Activated T-cell treated with anti-CD3 and anti-CD28 coated beads, Interleukin-2, amount 50 U/mL, for 4 hours (primary cell): ENCODE results near the gene SLC39A5. TPM values are rescaled to one million over a fixed set of nuclear protein-coding genes. Genes with fewer than 3 reads are reported as not detected.
"Not testable (repeated sequence)": the region's sequence is repeated elsewhere in the genome, so short reads cannot be mapped to it uniquely, and the experiment has no call there.

Source experiments
- ATAC-seq, 2 donors: fragments of 200-7000 bp; cut with Tn5 transposase; one replicate each; pipeline ENCODE4 v1.10.0; 2021
- DNase-seq: peaks from one replicate; pipeline ENCODE4 v3.0.0-alpha.2; 2020
- H3K27me3 Mint-ChIP-seq: one replicate; pipeline ENCODE4 v1.8.0; 2021; ENCODE audit warnings: low read depth, mixed read lengths
- H3K36me3 Mint-ChIP-seq: one replicate; pipeline ENCODE4 v1.8.0; 2022; ENCODE audit warnings: mixed read lengths; ENCODE audit not compliant: insufficient read depth
- H3K4me1 Mint-ChIP-seq: one replicate; pipeline ENCODE4 v1.8.0; 2021; ENCODE audit warnings: low read depth, mixed read lengths
- H3K4me3 Mint-ChIP-seq: one replicate; pipeline ENCODE4 v1.8.0; 2021; ENCODE audit warnings: mild to moderate bottlenecking, moderate library complexity, mixed read lengths
- H3K9me3 Mint-ChIP-seq: one replicate; pipeline ENCODE4 v1.8.0; 2021; ENCODE audit warnings: mixed read lengths
- total RNA-seq, 3 donors: library from RNA; stranded (reverse); gene quantifications; one replicate each; pipeline ENCODE4 v1.2.1, GENCODE V29; 2021

The SLC39A5 gene
- total RNA-seq, 3 donors from 2014 or later: 0.53 to 0.84 (median 0.79) TPM

DNA sequence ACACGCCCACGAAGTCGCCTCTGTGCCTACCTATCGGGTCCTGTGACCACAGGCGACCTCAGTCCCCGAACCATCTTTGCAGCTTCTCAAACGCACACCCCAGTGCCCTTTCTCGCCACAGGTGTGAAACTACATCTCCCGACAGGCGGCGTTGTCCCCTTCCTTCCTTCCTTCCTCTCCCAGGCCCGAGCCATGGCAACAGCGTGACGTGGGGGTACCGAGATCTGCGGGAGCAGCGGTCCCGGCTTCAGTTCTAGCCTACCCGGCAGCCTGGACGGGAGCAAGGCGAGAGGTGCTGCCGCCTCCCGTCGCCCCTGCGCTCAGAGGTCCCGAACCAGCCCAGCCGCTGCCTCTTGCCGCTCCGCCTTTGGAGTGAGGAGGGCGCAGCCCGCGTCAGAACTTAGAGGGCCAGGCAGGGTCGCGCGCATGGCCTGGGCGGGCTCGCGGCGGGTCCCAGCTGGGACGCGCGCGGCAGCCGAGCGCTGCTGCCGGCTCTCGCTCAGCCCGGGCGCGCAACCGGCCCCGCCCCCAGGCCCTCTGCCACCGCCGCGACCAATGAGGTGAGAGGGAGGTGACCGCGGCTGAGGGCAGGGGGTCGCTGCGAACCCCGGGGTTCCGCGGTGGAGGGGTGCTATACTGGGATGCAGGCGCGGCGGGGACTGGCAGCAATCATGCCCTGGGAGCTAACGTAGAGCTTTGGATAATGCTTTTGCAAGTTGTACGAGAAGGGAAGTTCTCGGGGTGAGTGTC is 37.0 kb downstream of the SLC39A5 start, which contains the start of gene COQ10A:
COQ10A (plus strand) TSS at position 250 of the 750 bp plus-strand sequence; CDS start at position 427, 177 bp downstream.
- ATAC-seq (peak; percentile 93), DNase-seq (peak; percentile 86)
- H3K9me3 Mint-ChIP-seq: no peaks in the 10 kb centered on the region
- peaks cover 15% of the 10 kb centered on the region for H3K4me1 Mint-ChIP-seq
- no peaks in the 10 kb centered on the region for H3K27me3 Mint-ChIP-seq
- H3K36me3 Mint-ChIP-seq: peaks cover 12% of the 10 kb centered on the region
- H3K4me3 Mint-ChIP-seq: peak within 1 kb of the TSS; percentile 88

DNA sequence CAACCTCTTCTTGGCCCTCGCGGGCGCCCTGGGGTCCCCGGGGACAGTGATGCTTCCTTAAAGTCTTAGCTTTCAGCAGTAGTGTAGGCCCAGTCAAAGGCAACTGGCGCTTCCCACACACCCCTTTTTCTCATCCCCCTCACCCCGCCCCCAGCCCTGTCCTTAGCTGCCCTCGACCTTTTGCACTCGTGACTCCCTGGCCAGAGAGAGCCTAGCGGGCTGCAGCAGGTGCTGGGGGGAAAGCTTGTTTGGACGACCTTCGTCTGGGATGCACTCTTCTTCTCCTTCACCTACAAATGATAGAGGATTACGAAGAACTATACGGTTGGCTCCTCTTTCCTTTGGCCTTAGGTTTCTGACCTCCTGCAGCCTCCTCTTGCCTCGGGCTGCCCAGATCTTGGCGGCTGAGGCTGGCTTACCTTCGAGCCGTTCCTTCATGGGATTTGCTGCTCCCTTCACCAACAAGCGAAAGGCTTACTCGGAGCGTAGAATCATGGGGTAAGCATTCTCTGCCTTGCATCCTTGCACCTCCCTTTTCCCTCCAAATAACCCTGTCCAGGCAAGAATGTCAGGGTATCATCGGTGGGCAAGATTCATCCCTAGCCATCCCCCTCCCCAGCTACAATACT is 37.7 kb downstream of the SLC39A5 start:
- ATAC-seq: peak in 1 of 2 donors; percentile 0
- H3K36me3 Mint-ChIP-seq: peaks cover 16% of the 10 kb centered on the region
- no peaks in the 10 kb centered on the region for H3K9me3 Mint-ChIP-seq
- H3K4me3 Mint-ChIP-seq: peak overlapping the region; percentile 88
- H3K27me3 Mint-ChIP-seq: no peaks in the 10 kb centered on the region
- DNase-seq: no peak
- peaks cover 15% of the 10 kb centered on the region for H3K4me1 Mint-ChIP-seq

DNA sequence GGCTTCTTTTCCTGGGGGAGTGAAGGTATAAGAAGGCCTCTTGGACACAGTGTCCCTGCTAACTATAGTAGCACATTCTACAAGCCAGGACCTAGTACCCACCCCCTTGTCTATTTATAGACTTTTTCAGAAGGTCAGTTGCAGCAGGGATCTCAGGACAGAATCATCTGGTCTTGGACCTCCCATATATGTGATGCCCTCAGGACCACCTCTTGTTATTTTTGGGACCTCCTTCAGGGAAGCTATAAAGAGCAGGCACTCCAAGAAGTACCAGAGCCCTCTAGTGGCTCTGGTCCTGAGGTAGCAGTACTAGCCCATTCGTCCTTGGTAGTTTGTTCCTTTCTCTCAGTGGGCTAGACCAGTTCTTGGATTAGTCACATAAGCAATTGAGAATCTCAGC is 41.2 kb downstream of the SLC39A5 start:
- no peak overlapping the region for H3K4me3 Mint-ChIP-seq

DNA sequence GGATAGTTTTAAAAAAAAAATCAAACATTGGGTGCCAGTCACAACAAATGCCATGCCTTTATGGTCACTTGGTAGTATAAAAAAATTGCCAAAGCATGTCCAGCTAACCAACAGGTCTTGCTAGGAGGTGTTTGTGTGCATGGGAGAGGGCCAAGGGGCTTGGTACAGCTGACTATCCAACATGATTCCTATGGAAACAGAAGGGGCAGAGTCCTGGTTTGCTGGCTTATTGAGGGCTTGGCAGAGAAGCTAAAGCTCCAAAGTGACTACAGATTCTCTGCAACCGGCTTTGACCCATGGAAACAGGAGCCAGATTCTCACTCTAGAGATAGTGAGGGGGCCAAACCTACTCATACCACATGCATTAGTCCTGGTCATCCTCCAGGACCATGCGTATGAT is 42.6 kb downstream of the SLC39A5 start:
- not testable (repeated sequence) for H3K4me3 Mint-ChIP-seq, H3K4me1 Mint-ChIP-seq, H3K9me3 Mint-ChIP-seq, DNase-seq, H3K27me3 Mint-ChIP-seq, ATAC-seq
- peaks cover 39% of the 10 kb centered on the region for H3K36me3 Mint-ChIP-seq

More for the DNA sequence above, 41.2 kb downstream of the SLC39A5 start:
- ATAC-seq: no peak
- H3K36me3 Mint-ChIP-seq: peaks cover 35% of the 10 kb centered on the region
- no peak for DNase-seq
- H3K9me3 Mint-ChIP-seq: no peaks in the 10 kb centered on the region
- H3K27me3 Mint-ChIP-seq: no peaks in the 10 kb centered on the region
- H3K4me1 Mint-ChIP-seq: peaks cover 15% of the 10 kb centered on the region

DNA sequence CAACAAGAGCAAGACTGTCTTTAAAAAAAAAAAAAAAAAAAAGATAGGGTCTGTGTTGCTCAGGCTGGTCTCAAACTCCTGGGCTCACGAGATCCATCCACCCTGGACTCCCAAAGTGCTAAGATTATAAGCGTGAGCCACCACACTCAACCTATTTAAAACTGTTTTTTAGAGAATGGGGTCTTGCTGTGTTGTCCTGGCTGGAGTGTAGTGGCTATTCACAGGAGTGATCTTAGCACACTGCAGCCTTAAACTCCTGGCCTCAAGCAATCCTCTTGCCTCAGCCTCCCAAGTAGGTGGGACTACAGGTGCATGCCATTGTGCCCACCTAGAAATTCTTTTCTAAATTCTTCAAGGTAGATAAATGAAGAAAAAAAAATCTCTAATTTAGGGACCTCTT is 44.4 kb downstream of the SLC39A5 start:
- Mint-ChIP-seq H3K4me3 (no peak overlapping the region), H3K27me3 (no peaks in the 10 kb centered on the region), H3K36me3 (peaks cover 42% of the 10 kb centered on the region), H3K9me3 (no peaks in the 10 kb centered on the region), H3K4me1 (no peaks in the 10 kb centered on the region)
- ATAC-seq (no peak), DNase-seq (no peak)

DNA sequence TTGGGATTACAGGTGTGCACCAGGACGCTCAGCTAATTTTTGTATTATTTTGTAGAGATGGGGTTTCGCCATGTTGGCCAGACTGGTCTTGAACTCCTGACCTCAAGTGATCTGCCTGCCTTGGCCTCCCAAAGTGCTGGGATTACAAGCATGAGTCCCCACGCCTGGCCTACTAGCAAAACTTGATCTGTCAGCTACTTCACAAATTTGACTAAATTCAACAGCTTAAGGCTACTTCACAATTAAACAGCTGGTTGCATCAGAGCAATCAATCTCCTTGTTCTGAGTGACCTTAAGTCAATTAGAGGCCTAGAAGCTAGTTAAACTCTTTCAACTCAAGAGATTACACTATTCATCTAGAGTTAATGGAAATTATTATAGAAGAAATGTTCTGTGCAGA is 49.1 kb downstream of the SLC39A5 start:
- H3K36me3 Mint-ChIP-seq: peaks cover 45% of the 10 kb centered on the region
- ATAC-seq (no peak), DNase-seq (no peak)

DNA sequence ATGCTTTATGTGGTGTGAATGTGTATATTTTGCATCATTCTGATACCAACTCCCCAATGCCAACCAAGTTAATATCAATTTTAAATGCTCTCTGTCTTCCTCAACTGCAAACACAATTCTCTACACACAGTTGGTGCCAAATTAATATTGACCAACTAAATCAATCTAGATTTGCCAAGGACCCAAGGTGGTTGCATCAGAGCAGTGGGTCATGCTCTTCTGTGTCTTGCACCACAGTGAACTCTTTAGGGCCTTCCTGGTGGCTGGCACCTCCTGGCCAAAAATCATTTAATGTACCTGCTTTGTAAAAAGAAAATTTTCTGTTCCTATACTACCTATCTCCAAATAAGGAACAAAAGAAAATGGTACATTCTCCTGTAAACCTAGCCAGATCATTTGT is 51.0 kb downstream of the SLC39A5 start:
- Mint-ChIP-seq H3K36me3 (peaks cover 41% of the 10 kb centered on the region), H3K27me3 (no peaks in the 10 kb centered on the region), H3K9me3 (no peaks in the 10 kb centered on the region), H3K4me3 (no peak overlapping the region), H3K4me1 (no peaks in the 10 kb centered on the region)
- DNase-seq (no peak), ATAC-seq (no peak)

More for the DNA sequence above, 49.1 kb downstream of the SLC39A5 start:
- H3K4me1 Mint-ChIP-seq: no peaks in the 10 kb centered on the region
- no peaks in the 10 kb centered on the region for H3K9me3 Mint-ChIP-seq
- no peak overlapping the region for H3K4me3 Mint-ChIP-seq
- no peaks in the 10 kb centered on the region for H3K27me3 Mint-ChIP-seq

DNA sequence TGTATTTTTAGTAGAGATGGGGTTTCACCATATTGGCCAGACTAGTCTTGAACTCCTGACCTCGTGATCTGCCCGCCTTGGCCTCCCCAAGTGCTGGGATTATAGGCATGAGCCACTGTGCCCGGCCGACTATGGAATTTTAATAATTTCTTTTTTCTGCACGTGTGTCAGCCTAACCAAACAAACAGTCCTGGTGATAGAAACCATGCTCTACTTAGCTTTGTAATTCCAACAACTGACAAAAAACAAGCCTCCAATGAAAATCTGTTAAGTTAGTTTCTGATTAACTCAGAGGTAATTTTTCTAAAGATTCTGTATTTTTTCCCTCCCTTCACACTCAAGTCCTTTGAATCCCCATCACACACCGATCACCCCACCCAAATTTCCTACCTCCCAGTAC is 52.2 kb downstream of the SLC39A5 start:
- no peak for ATAC-seq
- Mint-ChIP-seq H3K4me1 (no peaks in the 10 kb centered on the region), H3K9me3 (no peaks in the 10 kb centered on the region), H3K36me3 (peaks cover 44% of the 10 kb centered on the region), H3K27me3 (no peaks in the 10 kb centered on the region), H3K4me3 (no peak overlapping the region)
- no peak for DNase-seq

DNA sequence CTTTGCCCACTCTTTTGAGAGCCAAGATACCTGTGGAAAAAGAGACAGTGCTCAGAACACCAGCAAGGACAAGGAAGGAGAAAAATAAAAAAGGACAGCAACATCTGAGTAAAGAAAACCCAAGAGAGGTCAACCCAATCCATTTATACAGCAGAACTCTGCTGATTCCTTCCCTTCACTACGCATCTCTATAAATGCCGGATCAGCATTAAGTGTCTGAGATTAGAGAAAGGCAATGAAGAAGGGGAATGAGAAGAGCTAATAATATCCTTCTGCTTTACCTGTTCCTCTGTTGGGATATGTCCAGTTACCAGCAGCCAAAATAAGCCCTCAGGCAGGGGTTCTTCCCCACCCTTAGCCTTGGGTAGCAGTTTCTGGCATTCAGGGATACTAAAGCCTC is 52.7 kb downstream of the SLC39A5 start:
- peaks cover 44% of the 10 kb centered on the region for H3K36me3 Mint-ChIP-seq
- H3K9me3 Mint-ChIP-seq: no peaks in the 10 kb centered on the region
- H3K27me3 Mint-ChIP-seq: no peaks in the 10 kb centered on the region
- no peaks in the 10 kb centered on the region for H3K4me1 Mint-ChIP-seq
- DNase-seq (no peak), ATAC-seq (no peak)
- H3K4me3 Mint-ChIP-seq: no peak overlapping the region

DNA sequence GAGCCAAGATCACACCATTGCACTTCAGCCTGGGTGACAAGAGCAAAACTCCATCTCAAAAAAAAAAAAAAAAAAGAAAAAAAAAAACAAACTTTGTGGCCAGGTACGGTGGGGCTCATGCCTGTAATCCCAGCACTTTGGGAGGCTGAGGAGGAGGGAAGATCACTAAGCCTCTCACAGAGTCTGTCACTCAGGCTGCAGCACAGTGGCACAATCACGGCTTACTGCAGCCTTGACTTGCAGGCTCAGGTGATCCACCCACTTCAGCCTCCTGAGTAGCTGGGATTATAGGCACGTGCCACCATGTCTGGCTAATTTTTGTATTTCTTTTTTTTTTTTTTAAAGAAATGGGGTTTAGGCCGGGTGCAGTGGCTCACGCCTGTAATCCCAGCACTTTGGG is 54.4 kb downstream of the SLC39A5 start:
- H3K9me3 Mint-ChIP-seq, ATAC-seq, DNase-seq, H3K4me3 Mint-ChIP-seq, H3K4me1 Mint-ChIP-seq, H3K27me3 Mint-ChIP-seq: not testable (repeated sequence)
- peaks cover 40% of the 10 kb centered on the region for H3K36me3 Mint-ChIP-seq

DNA sequence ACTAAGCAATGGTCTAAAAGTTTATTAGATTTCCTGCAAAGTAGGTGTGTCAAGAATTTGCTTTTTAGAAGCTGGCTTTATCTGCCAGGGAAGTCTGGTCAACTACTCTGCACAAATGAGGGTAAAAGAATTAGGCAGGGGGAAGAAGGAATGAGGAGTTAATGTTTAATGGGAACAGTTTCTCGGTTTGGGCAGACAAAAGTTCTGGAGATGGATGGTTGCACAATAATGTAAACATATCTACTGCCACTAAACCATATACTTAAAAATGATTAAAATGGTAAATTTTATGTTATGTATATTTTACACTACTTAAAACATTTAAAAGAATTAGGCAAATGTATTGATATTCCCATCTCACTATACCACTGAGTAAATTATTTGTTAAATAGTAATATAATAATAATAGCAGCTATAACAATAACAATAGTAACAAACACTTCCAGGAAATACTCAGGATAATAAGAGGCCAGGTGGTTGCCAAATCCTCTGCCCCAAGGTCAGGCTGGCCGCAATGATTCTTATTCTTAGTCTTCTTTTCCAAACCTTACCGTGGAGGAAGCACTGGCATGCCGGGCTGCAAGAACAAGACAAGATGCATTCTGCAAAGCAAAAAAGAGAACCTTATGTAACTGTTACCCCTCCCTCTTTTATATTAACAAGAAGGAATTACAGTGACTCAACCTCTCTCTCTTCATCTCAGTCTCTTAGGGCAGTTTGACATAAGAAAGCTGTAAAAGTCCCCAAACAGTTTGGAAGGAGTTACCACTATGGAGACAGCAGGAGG is 56.4 kb downstream of the SLC39A5 start:
- no peak for ATAC-seq
- DNase-seq: no peak

More for the DNA sequence above, 56.4 kb downstream of the SLC39A5 start:
- Mint-ChIP-seq H3K4me1 (peaks cover 12% of the 10 kb centered on the region), H3K27me3 (no peaks in the 10 kb centered on the region), H3K36me3 (peaks cover 44% of the 10 kb centered on the region), H3K4me3 (no peak overlapping the region), H3K9me3 (no peaks in the 10 kb centered on the region)

Other genes with a start within 250 kb of the SLC39A5 start
- gene SUOX, start 232.8 kb upstream of the SLC39A5 start, total RNA-seq: 1 to 10 TPM in 2 of 3 donors, under 1 TPM in 1; 0.68 to 1.3 (median 1.2) TPM
- gene IKZF4, start 209.0 kb upstream of the SLC39A5 start, total RNA-seq: 10 to 100 TPM in 2 of 3 donors, 1 to 10 TPM in 1; 9.4 to 14.6 (median 10.5) TPM
- 100 to 1,000 TPM in 2 of 3 donors, 10 to 100 TPM in 1; 73.1 to 118 (median 110) TPM for gene RPS26, start 188.1 kb upstream of the SLC39A5 start, total RNA-seq
- 1 to 10 TPM in 1 of 3 donors, under 1 TPM in 2; 0.48 to 1.6 (median 0.63) TPM for gene ERBB3, start 149.9 kb upstream of the SLC39A5 start, total RNA-seq
- 100 to 1,000 TPM; 538 to 590 (median 573) TPM for gene PA2G4, start 125.5 kb upstream of the SLC39A5 start, total RNA-seq
- 1,000 to 10,000 TPM; 3,827 to 4,080 (median 3,837) TPM for gene RPL41, start 113.4 kb upstream of the SLC39A5 start, total RNA-seq
- gene ZC3H10, start 111.8 kb upstream of the SLC39A5 start, total RNA-seq: 1 to 10 TPM; 7.4 to 8.3 (median 8.2) TPM
- gene ESYT1, start 101.8 kb upstream of the SLC39A5 start, total RNA-seq: 100 to 1,000 TPM in 2 of 3 donors, 10 to 100 TPM in 1; 95.9 to 113 (median 106) TPM
- 10 to 100 TPM; 30.3 to 34.5 (median 30.8) TPM for gene MYL6B, start 77.5 kb upstream of the SLC39A5 start, total RNA-seq
- gene MYL6, start 71.7 kb upstream of the SLC39A5 start, total RNA-seq: 100 to 1,000 TPM; 684 to 725 (median 686) TPM
- gene SMARCC2, start 40.6 kb upstream of the SLC39A5 start, total RNA-seq: 10 to 100 TPM; 85.7 to 92.9 (median 86.4) TPM
- 10 to 100 TPM; 39.3 to 45.6 (median 40.1) TPM for gene RNF41, start 8.1 kb upstream of the SLC39A5 start, total RNA-seq
- gene NABP2, start 5.7 kb upstream of the SLC39A5 start, total RNA-seq: 100 to 1,000 TPM in 1 of 3 donors, 10 to 100 TPM in 2; 92.7 to 103 (median 98.9) TPM
- gene ANKRD52, start 28.3 kb downstream of the SLC39A5 start, total RNA-seq: 10 to 100 TPM; 60.8 to 70.3 (median 67.5) TPM
- gene COQ10A, start 36.9 kb downstream of the SLC39A5 start, total RNA-seq: 10 to 100 TPM; 11.1 to 13.7 (median 11.5) TPM
- 100 to 1,000 TPM; 344 to 373 (median 354) TPM for gene CS, start 70.3 kb downstream of the SLC39A5 start, total RNA-seq
- gene CNPY2, start 85.9 kb downstream of the SLC39A5 start, total RNA-seq: 100 to 1,000 TPM; 162 to 178 (median 174) TPM
- gene PAN2, start 103.9 kb downstream of the SLC39A5 start, total RNA-seq: 10 to 100 TPM; 16.4 to 20.3 (median 17.3) TPM
- 10 to 100 TPM; 19.8 to 35.1 (median 26.4) TPM for gene IL23A, start 108.8 kb downstream of the SLC39A5 start, total RNA-seq
- gene STAT2, start 130.1 kb downstream of the SLC39A5 start, total RNA-seq: 10 to 100 TPM; 35.8 to 55.5 (median 50.4) TPM
- gene APOF, start 132.8 kb downstream of the SLC39A5 start, total RNA-seq: under 1 TPM in 1 of 3 donors, not detected in 2; 0.16 TPM
- 10 to 100 TPM; 35.2 to 45.2 (median 36.6) TPM for gene TIMELESS, start 219.4 kb downstream of the SLC39A5 start, total RNA-seq
- gene MIP, start 224.6 kb downstream of the SLC39A5 start, total RNA-seq: under 1 TPM in 1 of 3 donors, not detected in 2; 0.08 TPM
- 1 to 10 TPM; 4.0 to 4.8 (median 4.1) TPM for gene SPRYD4, start 238.5 kb downstream of the SLC39A5 start, total RNA-seq